GM18868 (cell line): Measurements from ENCODE around the gene TMEM225B.
"Not testable (repeated sequence)": the region's sequence is repeated elsewhere in the genome, so short reads cannot be mapped to it uniquely, and the experiment has no call there.

Source experiments
- ATAC-seq: cut with Tn5 transposase; IDR thresholded peaks from one replicate; pipeline ENCODE4 v1.9.1; 2021; ENCODE audit warnings: mild to moderate bottlenecking, moderate library complexity; ENCODE audit not compliant: unreplicated experiment

The TMEM225B gene

DNA sequence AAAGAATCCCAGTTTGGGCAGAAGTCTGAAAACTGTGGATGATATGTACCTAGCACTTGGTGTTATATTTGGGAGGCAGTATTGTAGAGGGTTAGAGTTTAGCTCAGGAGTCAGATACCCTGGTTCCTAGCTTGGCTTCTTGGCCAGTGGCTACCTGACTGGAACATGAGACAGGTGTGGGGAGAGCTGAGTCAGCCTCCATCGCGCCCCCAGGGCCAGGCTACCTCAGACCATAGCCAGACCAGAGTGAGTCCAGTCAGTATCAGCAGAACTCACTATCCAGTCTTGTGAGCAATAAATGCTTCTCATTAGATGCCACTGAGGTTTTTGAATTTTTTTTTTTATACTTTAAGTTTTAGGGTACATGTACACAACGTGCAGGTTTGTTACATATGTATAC is 55.7 kb downstream of the TMEM225B start:
- ATAC-seq = no peak

DNA sequence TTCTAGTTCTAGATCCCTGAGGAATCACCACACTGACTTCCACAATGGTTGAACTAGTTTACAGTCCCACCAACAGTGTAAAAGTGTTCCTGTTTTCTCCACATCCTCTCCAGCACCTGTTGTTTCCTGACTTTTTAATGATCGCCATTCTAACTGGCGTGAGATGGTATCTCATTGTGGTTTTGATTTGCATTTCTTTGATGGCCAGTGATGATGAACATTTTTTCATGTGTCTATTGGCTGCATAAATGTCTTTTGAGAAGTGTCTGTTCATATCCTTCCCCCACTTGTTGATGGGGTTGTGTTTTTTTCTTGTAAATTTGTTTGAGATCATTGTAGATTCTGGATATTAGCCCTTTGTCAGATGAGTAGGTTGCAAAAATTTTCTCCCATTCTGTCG is 56.6 kb downstream of the TMEM225B start:
- ATAC-seq = not testable (repeated sequence)

- ATAC-seq = not testable (repeated sequence)
Observed at GRCh38 chr7:99657879-99658278, 59.8 kb downstream of the TMEM225B start.
